Upper lobe of right lung (tissue), 1 donor: ENCODE results near the gene INPP5A. TPM values are rescaled to one million over a fixed set of nuclear protein-coding genes. Genes with fewer than 3 reads are reported as not detected.

Experiments used
- ATAC-seq: fragments of 200-7000 bp; cut with Tn5 transposase; one replicate; pipeline ENCODE4 v1.9.1; 2020; ENCODE audit warnings: mild to moderate bottlenecking, moderate library complexity
- DNase-seq: peaks from one replicate; pipeline ENCODE4 v3.0.0-alpha.2; 2020
- H3K27ac ChIP-seq: fragments of 200-600 bp; one replicate; pipeline ENCODE4 v1.8.0; 2022
- H3K27me3 ChIP-seq: fragments of 200-600 bp; one replicate; pipeline ENCODE4 v1.8.0; 2022; ENCODE audit warnings: mild to moderate bottlenecking
- H3K36me3 ChIP-seq: fragments of 200-600 bp; one replicate; pipeline ENCODE4 v1.8.0; 2022
- H3K4me1 ChIP-seq: fragments of 200-600 bp; one replicate; pipeline ENCODE4 v1.8.0; 2022
- H3K4me3 ChIP-seq: fragments of 200-600 bp; one replicate; pipeline ENCODE4 v1.8.0; 2022; ENCODE audit warnings: mild to moderate bottlenecking
- H3K9me3 ChIP-seq: fragments of 200-600 bp; one replicate; pipeline ENCODE4 v1.8.0; 2022
- intact Hi-C: fragments of 100-400 bp; cut with DNase I; formaldehyde crosslinking; loops from one replicate; pipeline ENCODE4 v1.11.0; 2022
- total RNA-seq: library from RNA; stranded (reverse); fragmentation: NEBNext Ultra II Directional; extraction: Animal tissue kit (Norgen Biotek cat#: 25700); gene quantifications from one replicate; pipeline ENCODE4 v1.2.1, GENCODE V29; 2021
- TF ChIP-seq, protein P1 (sequence below): fragments of 200-600 bp; IDR thresholded peaks from one replicate; pipeline ENCODE4 v1.8.0; 2022; ENCODE audit warnings: antibody characterized with exemption
- donor health status: DM: no; HTN: yes; CAD: no; lungs with severe emphysema.

The INPP5A gene
- total RNA-seq, 1 donor from 2014 or later: 38.3 TPM

DNA sequence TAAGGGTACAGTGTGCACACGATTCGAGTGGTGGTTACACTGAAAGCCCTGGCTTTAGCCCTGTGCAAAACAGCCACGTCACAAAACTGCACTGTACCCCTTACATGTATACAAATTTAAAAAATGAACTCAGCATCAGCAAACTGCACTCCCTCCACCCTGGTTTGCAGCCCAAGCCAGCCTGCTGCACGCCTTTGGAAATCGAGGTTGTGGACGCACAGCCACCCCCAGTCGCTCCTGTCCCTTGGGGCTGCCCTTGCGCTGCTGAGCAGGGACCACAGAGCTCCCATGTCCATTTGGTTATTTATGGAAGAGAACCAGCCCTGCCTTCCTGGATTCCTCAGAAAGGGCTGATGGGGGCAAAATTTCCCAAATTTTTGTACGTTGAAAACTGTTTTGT, 98.8 kb downstream of the INPP5A start:
- Histone ChIP-seq H3K27me3 (no peaks in the 10 kb centered on the region), H3K4me1 (peaks cover 37% of the 10 kb centered on the region), H3K27ac (no peak overlapping the region), H3K9me3 (no peaks in the 10 kb centered on the region), H3K4me3 (no peak overlapping the region), H3K36me3 (no peaks in the 10 kb centered on the region)
- intact Hi-C loops: loop anchor here (5.0 kb wide), 1 partner anchor 174 kb away; no protein-coding TSS in a partner anchor
- peak; percentile 42 for DNase-seq
- TF ChIP-seq, protein P1, sequence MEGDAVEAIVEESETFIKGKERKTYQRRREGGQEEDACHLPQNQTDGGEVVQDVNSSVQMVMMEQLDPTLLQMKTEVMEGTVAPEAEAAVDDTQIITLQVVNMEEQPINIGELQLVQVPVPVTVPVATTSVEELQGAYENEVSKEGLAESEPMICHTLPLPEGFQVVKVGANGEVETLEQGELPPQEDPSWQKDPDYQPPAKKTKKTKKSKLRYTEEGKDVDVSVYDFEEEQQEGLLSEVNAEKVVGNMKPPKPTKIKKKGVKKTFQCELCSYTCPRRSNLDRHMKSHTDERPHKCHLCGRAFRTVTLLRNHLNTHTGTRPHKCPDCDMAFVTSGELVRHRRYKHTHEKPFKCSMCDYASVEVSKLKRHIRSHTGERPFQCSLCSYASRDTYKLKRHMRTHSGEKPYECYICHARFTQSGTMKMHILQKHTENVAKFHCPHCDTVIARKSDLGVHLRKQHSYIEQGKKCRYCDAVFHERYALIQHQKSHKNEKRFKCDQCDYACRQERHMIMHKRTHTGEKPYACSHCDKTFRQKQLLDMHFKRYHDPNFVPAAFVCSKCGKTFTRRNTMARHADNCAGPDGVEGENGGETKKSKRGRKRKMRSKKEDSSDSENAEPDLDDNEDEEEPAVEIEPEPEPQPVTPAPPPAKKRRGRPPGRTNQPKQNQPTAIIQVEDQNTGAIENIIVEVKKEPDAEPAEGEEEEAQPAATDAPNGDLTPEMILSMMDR: no peak
- no peak for ATAC-seq

DNA sequence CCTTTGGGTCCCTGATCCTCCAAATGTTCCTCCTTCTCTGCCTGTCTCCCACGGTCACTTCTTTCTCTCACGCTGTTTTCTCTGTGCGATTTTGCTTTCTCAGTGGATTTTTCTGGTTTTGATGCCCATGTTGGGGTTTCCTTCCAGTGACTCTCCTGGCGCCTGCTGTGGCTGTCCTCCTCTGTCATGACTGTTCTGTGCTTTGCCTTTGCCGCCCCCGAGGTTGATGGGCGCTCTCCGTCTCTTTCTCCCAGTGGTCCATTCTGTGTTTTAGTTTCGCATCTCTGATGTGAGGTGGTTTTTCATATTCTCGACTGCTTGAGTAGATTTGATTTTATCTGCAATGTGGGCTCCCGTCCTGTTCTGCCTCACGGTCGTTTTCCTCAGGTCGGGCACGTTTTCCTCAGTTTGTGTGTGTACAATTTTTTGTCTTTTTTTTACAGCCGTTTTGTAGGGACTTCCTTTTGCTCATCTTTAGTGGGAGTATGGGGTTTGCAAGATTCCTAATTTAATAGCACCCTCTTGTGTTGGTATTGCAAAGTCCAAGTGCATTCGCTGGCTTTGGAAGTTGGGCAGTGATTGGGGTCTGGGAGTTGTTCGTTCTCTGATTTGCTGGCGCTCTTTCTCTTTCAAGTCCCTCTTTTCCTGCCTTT, 100.0 kb downstream of the INPP5A start:
- H3K36me3 ChIP-seq: no peaks in the 10 kb centered on the region
- TF ChIP-seq, protein P1: peak; percentile 70
- no peaks in the 10 kb centered on the region for H3K27me3 ChIP-seq
- intact Hi-C loops: loop anchor here (5.0 kb wide), 1 partner anchor 175 kb away; no protein-coding TSS in a partner anchor
- ATAC-seq: peak; percentile 73
- no peak overlapping the region for H3K27ac ChIP-seq
- peak; percentile 32 for DNase-seq
- peaks cover 25% of the 10 kb centered on the region for H3K4me1 ChIP-seq
- H3K4me3 ChIP-seq: no peak overlapping the region
- H3K9me3 ChIP-seq: no peaks in the 10 kb centered on the region

DNA sequence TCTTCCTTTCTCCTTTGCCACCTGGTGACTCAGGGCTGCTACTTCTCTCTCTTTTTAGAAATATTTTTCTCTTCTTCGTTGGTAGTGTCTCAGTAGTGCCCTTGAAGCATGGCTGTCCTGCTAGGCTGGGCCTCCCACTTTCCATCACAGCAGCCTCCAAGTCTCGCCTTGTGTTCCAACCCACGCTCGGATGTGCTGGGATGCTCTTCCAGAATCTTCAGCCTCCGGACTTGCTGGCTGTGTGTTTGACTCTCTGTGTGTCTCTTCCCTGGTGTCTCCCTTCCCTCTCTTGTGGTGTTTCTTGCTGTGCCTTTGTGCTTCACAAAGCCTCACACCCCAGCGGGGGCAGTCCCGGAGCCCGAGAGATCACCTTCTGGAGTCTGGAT, 100.5 kb downstream of the INPP5A start:
- DNase-seq (peak; percentile 45), ATAC-seq (no peak)
- no peak overlapping the region for H3K4me3 ChIP-seq
- no peaks in the 10 kb centered on the region for H3K9me3 ChIP-seq
- intact Hi-C loops: loop anchor here (5.0 kb wide), 1 partner anchor 176 kb away; no protein-coding TSS in a partner anchor
- no peak overlapping the region for H3K27ac ChIP-seq
- H3K4me1 ChIP-seq: peaks cover 20% of the 10 kb centered on the region
- no peaks in the 10 kb centered on the region for H3K36me3 ChIP-seq
- TF ChIP-seq, protein P1: no peak
- no peaks in the 10 kb centered on the region for H3K27me3 ChIP-seq

DNA sequence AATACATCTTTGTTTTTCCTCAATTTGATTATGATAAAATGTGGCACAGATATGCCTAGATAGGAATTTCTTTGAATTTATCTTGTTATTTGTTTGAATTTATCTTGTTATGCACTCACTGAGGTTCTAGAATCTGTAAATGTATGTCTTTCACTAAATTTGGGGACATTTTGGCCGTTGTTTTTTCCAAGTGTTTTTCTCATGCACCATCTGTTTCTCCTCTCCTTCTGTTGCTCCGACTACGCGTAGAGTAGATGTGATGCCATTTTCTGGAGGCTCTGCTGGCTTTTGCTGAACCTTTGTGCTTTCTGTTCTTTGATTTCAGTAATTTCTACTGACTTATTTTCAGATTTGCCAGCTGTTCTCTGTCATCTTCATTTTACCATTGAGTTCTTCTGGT, 101.9 kb downstream of the INPP5A start:
- intact Hi-C loops: loop anchor here (5.0 kb wide), 1 partner anchor 177 kb away; no protein-coding TSS in a partner anchor
- H3K27me3 ChIP-seq: no peaks in the 10 kb centered on the region
- DNase-seq (no peak), ATAC-seq (no peak)
- no peak overlapping the region for H3K27ac ChIP-seq
- no peaks in the 10 kb centered on the region for H3K9me3 ChIP-seq
- TF ChIP-seq, protein P1: no peak
- no peaks in the 10 kb centered on the region for H3K36me3 ChIP-seq
- H3K4me3 ChIP-seq: no peak overlapping the region
- peaks cover 9% of the 10 kb centered on the region for H3K4me1 ChIP-seq

DNA sequence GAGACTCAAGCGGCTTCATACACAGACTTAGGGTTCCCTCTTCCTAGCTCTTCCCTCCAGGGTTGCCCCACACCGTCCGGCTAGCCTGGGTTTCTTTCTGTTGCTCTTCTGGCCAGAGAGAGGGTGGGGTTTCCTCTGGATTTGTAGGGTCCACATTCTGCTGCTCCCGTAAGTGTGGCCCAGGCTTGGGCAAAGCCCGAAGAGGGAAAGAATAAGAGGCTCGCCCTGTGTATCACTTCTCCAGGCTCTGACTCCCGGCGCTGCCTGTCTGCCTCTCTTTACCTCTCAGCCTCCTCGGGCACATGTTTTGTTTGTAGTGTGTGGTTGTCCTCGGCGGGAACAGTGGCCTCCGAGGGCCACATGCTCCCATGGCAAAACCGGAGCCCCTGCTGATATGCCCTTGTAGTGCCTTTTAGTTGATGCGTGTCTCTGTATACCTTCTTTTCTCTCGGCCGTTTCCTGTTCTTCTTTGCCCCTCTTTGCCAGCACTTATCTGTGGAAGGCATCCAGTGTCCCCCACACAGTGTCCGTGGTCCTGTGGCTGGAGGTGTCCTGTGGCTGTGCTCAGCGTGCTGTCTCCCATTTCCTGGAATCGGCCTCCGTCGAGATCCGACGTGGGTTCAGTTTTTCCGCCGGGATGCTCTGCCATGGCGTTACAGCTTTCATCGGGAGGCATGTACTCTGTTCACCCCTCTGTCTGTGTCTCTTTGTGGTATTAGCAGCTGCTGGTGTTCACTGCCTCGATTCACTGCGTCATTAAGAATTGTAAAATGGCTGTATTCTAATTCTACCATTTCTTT, 102.9 kb downstream of the INPP5A start:
- H3K4me1 ChIP-seq: peaks cover 9% of the 10 kb centered on the region
- H3K9me3 ChIP-seq: no peaks in the 10 kb centered on the region
- H3K27ac ChIP-seq: no peak overlapping the region
- H3K4me3 ChIP-seq: no peak overlapping the region
- no peaks in the 10 kb centered on the region for H3K27me3 ChIP-seq
- TF ChIP-seq, protein P1: no peak
- ATAC-seq: no peak
- DNase-seq: peak; percentile 48
- no peaks in the 10 kb centered on the region for H3K36me3 ChIP-seq
- intact Hi-C loops: no loop called here
